Inferior parietal cortex (tissue), 1 donor: ENCODE results near the gene GMPR2.

Experiments used
- DNase-seq: peaks from one replicate; pipeline ENCODE4 v3.0.0-alpha.2; 2016; ENCODE audit errors: extremely low spot score

Gene GMPR2

DNA sequence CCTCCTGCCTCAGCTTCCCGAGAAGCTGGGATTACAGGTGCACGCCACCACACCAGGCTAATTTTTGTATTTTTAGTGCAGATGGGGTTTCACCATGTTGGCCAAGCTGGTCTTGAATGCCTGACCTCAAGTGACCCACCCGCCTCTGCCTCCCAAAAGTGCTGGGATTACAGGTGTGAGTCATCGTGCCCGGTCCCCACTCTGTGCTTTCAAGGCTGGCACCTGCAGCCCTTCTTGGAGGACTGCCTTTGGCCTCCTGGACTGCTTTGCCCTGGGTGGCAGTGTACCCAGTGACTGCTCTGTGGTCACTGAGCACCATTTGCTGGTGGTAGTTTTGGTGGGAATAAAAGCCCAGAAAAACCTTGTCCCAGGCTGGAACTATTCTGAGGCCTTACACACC lies 54.3 kb downstream of the GMPR2 start:
- DNase-seq: no peak
